Measurements from ENCODE around the gene MYO3A. TPM values are rescaled to one million over a fixed set of nuclear protein-coding genes. Genes with fewer than 3 reads are reported as not detected.

MYO3A gene
- total RNA-seq, 2 donors from 2014 or later = under 0.01 to 0.49 TPM

- no peaks in the 10 kb centered on the region for H3K27me3 ChIP-seq (replicated peaks; ENCODE audit: insufficient read depth)
- H3K9me3 ChIP-seq = peaks cover 3% of the 10 kb centered on the region
- no peak for TF ChIP-seq CTCF (IDR thresholded peaks at IDR 0.05)
- no peak for DNase-seq (ENCODE audit: low spot score)
- no peaks in the 10 kb centered on the region for H3K36me3 ChIP-seq
- H3K4me3 ChIP-seq = no peak overlapping the region
- H3K4me1 ChIP-seq (ENCODE audit: control insufficient read depth in 1 of 2, low read depth in 2 of 2) = no peaks in the 10 kb centered on the region
- no peak overlapping the region for H3K27ac ChIP-seq
- ATAC-seq (ENCODE audit: insufficient number of reproducible peaks, low FRiP score, low read depth) = no peak
Measured at GRCh38 chr10:25896421-25896820, 37.6 kb upstream of the MYO3A start.

- H3K9me3 ChIP-seq = no peaks in the 10 kb centered on the region
- no peaks in the 10 kb centered on the region for H3K27me3 ChIP-seq (replicated peaks; ENCODE audit: insufficient read depth)
- H3K4me1 ChIP-seq (ENCODE audit: control insufficient read depth in 1 of 2, low read depth in 2 of 2) = no peaks in the 10 kb centered on the region
- H3K27ac ChIP-seq = no peak overlapping the region
- DNase-seq (ENCODE audit: low spot score) = no peak
- H3K4me3 ChIP-seq = no peak overlapping the region
- no peak for ATAC-seq (ENCODE audit: insufficient number of reproducible peaks, low FRiP score, low read depth)
- no peak for TF ChIP-seq CTCF (IDR thresholded peaks at IDR 0.05)
- H3K36me3 ChIP-seq = no peaks in the 10 kb centered on the region
Measured at GRCh38 chr10:25899304-25899703, 34.7 kb upstream of the MYO3A start.

- H3K36me3 ChIP-seq = no peaks in the 10 kb centered on the region
- H3K27me3 ChIP-seq (replicated peaks; ENCODE audit: insufficient read depth) = no peaks in the 10 kb centered on the region
Measured at GRCh38 chr10:25901199-25901598, 32.8 kb upstream of the MYO3A start.

GRCh38 chr10:25902002-25902401 lies 32.0 kb upstream of the MYO3A start:
- Histone ChIP-seq H3K27me3 (replicated peaks; ENCODE audit: insufficient read depth) (no peaks in the 10 kb centered on the region), H3K9me3 (no peaks in the 10 kb centered on the region), H3K27ac (no peak overlapping the region), H3K4me1 (ENCODE audit: control insufficient read depth in 1 of 2, low read depth in 2 of 2) (no peaks in the 10 kb centered on the region), H3K4me3 (no peak overlapping the region), H3K36me3 (no peaks in the 10 kb centered on the region)
- no peak for ATAC-seq (ENCODE audit: insufficient number of reproducible peaks, low FRiP score, low read depth)
- no peak for TF ChIP-seq CTCF (IDR thresholded peaks at IDR 0.05)
- DNase-seq (ENCODE audit: low spot score) = no peak

More at GRCh38 chr10:25901199-25901598, 32.8 kb upstream of the MYO3A start:
- no peak for ATAC-seq (ENCODE audit: insufficient number of reproducible peaks, low FRiP score, low read depth)
- no peak for DNase-seq (ENCODE audit: low spot score)
- Histone ChIP-seq H3K4me1 (ENCODE audit: control insufficient read depth in 1 of 2, low read depth in 2 of 2) (no peaks in the 10 kb centered on the region), H3K4me3 (no peak overlapping the region), H3K27ac (no peak overlapping the region), H3K9me3 (no peaks in the 10 kb centered on the region)
- TF ChIP-seq CTCF (IDR thresholded peaks at IDR 0.05) = no peak

GRCh38 chr10:25907261-25907660 lies 26.8 kb upstream of the MYO3A start:
- Histone ChIP-seq H3K4me1 (ENCODE audit: control insufficient read depth in 1 of 2, low read depth in 2 of 2) (no peaks in the 10 kb centered on the region), H3K36me3 (no peaks in the 10 kb centered on the region), H3K27me3 (replicated peaks; ENCODE audit: insufficient read depth) (no peaks in the 10 kb centered on the region), H3K27ac (no peak overlapping the region), H3K4me3 (no peak overlapping the region), H3K9me3 (no peaks in the 10 kb centered on the region)
- no peak for TF ChIP-seq CTCF (IDR thresholded peaks at IDR 0.05)
- DNase-seq (ENCODE audit: low spot score) (no peak), ATAC-seq (ENCODE audit: insufficient number of reproducible peaks, low FRiP score, low read depth) (no peak)

Data from thoracic aorta (tissue), 2 donors.